ENCODE results near the gene DNM1.
"Not testable (repeated sequence)": the region's sequence is repeated elsewhere in the genome, so short reads cannot be mapped to it uniquely, and the experiment has no call there.

DNM1 gene

GRCh38 chr9:128230897-128231296 lies 27.7 kb downstream of the DNM1 start:
- DNase-seq, result not testable (repeated sequence)

- no peak for DNase-seq
Observed at GRCh38 chr9:128231638-128232527, 28.7 kb downstream of the DNM1 start.

- DNase-seq, result no peak
Observed at GRCh38 chr9:128232528-128233428, 29.6 kb downstream of the DNM1 start.

- DNase-seq, result no peak
Observed at GRCh38 chr9:128233817-128234406, 30.7 kb downstream of the DNM1 start.

DNA sequence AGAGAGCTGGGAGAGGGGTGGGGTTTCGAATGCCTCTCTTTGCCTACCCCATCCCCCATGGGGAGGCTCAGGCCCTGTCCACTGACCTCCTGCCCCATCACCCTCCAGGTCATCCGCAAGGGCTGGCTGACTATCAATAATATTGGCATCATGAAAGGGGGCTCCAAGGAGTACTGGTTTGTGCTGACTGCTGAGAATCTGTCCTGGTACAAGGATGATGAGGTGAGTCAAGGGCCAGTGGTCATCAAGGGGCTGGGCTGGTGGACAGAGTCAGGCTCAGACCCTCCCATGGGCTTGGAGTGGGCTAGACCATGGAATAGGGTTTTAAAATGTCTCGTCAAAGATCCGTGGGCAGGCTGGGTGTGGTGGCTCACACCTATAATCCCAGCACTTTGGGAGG lies 38.9 kb downstream of the DNM1 start:
- DNase-seq, result no peak

GRCh38 chr9:128242828-128243214 lies 39.6 kb downstream of the DNM1 start:
- no peak for DNase-seq

GRCh38 chr9:128243215-128244018 lies 40.2 kb downstream of the DNM1 start:
- no peak for DNase-seq

- no peak for DNase-seq
Observed at GRCh38 chr9:128244091-128244836, 41.1 kb downstream of the DNM1 start.

DNA sequence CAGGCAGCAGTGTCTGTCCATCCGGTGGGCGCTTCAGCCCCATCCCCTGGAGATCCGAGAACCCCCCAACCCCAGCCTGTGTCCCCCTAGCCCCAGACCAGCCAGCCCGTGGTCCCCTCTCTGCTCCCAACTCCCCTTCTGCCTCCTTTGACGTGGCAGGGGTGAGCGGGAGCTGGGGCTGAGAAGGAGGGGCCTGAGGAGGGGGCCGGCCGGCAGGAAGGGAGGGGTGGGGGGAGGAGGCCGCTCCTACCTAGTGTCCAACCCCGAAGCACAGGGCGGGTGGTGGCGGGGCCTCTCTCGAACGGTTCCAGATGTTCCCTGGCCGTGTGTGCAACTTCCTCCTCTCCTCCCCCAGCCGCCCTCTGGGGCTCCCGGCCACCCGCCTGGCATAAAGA lies 41.7 kb downstream of the DNM1 start:
- DNase-seq, result no peak

GRCh38 chr9:128245421-128246151 lies 42.4 kb downstream of the DNM1 start:
- no peak for DNase-seq

DNA sequence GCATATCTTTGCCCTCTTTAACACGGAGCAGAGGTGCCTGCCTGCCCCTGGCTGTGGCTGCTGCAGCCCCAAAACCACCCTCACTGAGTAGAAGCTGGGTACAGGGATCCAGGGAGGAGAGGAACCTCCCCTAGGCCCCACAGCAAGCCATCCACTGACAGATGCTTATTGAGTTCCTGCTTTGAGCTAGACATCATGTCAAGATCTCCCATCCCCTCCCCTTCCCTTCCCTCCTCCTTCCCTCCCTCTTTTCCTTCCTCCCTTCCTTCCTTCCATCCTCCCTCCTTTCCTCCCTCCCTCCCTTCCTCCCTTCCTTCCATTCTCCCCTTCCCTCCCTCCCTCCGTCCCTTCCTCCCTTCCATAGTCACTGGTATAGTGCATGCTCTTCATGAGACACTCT lies 43.3 kb downstream of the DNM1 start:
- no peak for DNase-seq

GRCh38 chr9:128247226-128247803 lies 44.1 kb downstream of the DNM1 start:
- DNase-seq, result no peak

DNA sequence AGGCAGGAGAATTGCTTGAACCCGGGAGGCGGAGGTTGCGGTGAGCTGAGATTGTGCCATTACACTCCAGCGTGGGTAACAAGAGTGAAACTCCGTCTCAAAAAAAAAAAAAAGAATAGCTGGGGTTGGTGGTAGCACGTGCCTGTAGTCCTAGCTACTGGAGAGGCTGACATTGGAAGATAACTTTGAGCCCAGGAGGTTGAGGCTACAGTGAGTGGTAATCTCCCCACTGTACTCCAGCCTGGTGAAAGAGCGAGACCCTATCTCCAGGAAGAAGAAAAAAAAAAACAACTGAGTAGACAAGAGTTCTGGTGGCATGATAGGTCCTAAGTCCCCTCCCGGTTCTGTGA lies 46.4 kb downstream of the DNM1 start:
- DNase-seq, result no peak

DNA sequence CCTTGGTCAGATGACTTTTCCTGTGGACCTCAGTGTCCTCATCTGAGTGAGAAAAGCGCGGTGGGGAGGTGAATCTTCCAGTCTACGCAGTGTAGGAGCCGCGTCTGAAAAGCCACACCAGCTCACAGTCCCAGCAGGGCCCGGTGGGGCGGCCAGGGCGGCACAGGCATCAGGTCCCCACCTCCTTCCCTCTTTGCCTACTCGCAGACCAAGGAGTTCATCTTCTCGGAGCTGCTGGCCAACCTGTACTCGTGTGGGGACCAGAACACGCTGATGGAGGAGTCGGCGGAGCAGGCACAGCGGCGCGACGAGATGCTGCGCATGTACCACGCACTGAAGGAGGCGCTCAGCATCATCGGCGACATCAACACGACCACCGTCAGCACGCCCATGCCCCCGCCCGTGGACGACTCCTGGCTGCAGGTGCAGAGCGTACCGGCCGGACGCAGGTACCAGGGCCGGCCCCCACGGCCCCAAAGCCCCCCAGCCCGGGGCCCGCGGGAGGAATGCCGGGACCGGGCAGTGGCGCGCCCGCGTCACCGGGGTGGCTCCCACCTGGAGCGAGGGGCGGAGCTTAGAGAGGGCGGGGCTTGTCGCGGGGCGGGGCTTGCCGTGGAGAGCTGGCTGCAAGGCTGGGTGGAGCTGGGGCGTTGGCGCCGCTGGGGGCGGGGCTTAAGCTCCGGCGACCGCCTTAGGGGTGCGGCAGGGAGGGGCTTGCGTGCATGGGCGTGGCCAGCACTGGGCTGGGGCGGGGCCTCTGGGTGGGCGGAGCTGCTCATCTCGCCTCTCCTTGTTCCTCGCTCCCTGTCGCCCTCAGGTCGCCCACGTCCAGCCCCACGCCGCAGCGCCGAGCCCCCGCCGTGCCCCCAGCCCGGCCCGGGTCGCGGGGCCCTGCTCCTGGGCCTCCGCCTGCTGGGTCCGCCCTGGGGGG lies 47.0 kb downstream of the DNM1 start:
- no peak for DNase-seq

GRCh38 chr9:128250839-128251731 lies 47.9 kb downstream of the DNM1 start:
- DNase-seq, result no peak

DNA sequence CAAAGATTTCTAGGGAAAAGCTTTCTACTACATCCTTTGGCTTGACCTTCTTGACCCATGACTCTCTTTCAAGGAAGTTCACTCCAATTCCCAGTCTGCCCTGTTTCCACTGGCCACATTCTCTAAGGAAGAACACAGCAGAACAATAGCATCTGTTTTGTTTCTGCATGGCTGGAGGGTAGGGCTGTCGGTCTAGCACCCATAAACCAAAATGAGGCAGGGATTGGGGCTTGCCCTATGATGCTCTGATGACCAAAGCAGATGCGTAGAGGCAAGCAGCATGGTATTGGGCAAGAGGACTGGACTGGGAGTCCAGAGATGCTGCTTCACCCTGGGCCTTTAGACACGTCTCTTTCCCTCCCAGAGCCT lies 48.5 kb downstream of the DNM1 start:
- DNase-seq, result no peak

DNA sequence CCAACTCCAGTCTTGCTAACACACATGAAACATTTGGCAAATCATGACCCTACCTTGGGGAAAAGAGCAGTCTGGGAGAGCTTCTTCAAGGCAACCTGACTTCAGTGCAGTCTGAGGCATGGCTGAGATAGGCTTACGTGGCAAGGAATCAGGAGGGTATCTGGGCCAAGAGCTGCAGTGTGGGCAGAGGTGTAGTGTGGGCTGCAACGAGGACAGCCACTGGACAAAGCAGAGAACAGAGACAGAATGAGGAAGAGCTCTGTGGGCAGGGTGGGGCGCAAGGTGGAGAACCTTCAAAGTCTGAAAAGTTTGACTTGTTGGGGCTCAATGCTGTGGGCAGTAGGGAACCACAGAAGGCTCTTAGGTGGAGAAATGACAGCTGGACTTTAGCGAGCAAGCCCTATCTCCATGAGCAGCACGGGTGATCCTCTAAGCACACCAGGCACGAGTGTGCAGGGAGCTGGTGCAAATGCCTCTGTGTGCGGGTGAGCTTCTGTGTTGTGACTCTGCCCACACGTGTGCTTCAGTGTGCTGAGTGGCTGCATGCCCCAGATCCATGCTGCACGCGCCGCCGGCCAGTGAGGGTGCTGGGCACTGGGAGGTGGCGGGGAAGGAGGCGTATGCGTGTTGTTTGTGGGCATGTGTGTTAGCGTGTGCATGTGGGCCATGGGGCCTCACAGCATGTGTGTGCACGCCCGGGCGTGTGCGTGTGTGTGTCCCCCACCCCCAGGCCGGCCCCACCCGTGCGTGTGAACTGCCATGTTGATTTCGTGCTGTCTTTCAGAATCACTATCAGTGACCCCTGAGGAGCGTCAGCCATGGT lies 49.3 kb downstream of the DNM1 start:
- DNase-seq, result no peak
